NCI-H82 treated with DMSO at 0.1 percent for 48 hours (cell line): ENCODE results near the gene KRT34.
"Not testable (repeated sequence)": the region's sequence is repeated elsewhere in the genome, so short reads cannot be mapped to it uniquely, and the experiment has no call there.

Experiments
- DNase-seq: peaks from one replicate; lab custom pipeline; 2025; ENCODE audit not compliant: unreplicated experiment; lab: John Stamatoyannopoulos, UW

Gene KRT34

DNA sequence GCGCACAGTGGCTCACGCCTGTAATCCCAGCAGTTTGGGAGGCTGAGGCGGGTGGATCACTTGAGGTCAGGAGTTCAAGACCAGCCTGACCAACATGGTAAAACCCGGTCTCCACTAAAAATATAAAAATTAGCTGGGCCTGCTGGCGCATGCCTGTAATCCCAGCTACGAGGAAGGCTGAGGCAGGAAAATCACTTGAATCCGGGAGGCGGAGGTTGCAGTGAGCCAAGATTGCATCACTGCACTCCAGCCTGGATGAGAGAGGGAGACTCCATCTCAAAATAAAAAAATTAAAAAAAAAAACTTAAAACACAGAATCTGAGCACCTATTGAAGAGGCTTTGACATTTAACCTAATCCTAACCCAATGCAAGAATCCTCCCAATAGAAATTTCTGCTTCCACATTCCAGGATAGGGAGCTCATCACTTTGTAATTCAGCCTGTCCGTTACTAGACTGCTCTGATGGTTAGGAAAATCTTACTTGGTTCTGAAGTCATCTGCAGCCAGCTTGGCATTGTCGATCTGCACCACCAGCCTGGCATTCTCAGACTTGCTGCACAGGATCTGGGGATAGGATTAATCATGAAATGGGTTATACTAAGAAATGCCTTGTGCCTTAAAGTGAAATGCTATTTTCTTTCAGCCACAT lies 14.6 kb downstream of the KRT34 start:
- DNase-seq = no peak

DNA sequence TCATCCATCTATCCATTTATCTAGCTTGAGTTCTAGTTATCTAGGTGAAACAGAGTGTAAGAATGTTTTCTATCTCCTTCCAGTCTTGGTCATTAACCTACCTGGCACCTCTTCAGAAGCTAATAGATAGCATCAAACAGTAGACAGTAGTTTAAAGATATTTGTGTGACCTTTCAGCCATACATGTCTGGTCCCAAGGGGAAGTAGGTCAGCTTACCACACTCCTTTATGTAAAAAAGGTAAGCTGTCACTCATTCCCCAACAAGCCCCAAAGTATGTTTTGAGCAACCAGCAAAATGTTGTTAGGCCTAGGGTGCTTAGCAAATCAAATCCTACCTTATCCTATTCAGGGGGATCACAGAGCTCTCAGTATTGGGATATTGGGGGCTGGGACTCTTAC lies 16.0 kb downstream of the KRT34 start:
- DNase-seq = no peak

DNA sequence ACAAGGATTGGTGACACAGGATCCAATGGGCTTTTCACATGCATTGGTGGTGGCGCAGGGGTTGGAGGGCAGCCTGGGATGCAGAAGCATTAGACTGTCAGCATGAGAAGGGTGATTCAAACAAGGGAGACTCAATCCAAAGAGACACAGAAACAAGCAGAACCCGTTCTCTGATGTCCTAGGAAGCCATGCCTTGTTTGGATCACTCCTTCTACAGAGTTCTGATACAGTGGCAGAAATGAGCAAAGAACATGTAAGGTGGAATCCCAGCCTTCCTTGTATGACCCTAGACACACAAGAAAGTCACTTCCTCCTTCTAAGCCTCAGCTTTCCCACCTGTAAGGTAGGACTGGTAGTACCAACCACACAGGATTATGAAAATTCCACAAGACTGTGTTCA lies 18.2 kb downstream of the KRT34 start:
- DNase-seq = no peak

- DNase-seq = no peak
Measured at GRCh38 chr17:41360296-41360995, 21.7 kb downstream of the KRT34 start.

GRCh38 chr17:41354536-41354935 lies 27.6 kb downstream of the KRT34 start:
- no peak for DNase-seq

DNA sequence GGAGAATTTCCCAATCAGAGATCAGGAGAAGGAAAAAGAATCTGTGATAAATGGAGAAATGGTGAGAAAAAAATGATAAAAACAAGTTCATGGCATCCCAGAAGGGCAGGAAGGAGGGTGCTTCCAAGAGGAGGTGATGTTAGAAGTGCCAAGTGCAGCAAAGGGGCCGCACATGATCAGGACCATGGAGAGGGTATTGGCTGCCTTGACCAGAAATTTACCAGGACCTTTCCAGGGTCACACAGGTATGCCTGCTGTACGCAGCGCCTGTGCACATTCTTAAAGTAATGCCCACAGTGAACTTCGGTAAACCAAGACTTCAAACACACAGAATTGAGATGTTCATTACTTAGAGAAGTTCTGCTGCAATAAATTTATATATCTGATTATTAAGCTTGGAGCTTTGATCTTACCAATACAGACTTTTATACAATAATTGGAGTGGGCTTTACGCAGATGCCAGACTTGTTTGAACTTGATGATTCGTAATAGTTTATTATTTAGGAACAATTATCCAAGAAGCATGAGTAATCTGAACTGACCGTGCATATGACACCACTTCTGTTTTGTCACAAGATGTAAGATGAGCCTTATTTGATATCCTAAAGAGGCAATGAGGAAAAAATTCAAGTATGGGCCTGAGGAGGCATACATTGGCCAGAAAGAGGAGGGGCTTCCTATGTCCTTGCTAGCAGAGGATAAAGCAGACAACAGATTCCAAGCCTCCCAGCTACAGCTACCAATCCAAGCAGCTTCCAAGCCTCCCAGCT lies 29.3 kb downstream of the KRT34 start:
- no peak for DNase-seq

- no peak for DNase-seq
Measured at GRCh38 chr17:41351177-41351576, 30.9 kb downstream of the KRT34 start.

DNA sequence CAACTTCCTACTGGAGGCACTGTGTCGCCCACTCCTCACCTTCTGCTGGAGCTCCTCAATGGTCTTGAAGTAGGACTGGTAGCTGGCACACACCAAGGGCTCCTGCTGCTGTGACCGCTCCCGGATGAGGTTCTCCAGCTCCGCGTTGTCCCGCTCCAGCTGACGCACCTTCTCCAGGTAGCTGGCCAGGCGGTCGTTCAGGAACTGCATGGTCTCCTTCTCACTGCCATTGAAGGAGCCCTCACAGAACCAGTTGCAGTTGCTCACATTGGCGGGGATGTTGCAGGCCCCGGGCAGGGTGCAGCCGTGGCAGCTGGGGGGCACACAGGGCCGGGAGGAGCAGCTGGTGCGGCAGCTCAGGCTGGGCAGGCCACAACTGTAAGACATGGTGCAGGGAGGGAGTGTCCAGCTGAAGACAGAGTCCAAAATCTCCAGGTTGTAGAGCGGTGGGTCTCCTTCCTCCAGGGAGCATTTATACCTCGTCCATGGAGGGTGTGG lies 31.7 kb downstream of the KRT34 start, which contains the start of gene KRT33A:
TSS of gene KRT33A (minus strand) at position 448 of the 498 bp plus-strand sequence. CDS start at position 387, 61 bp downstream.
- not testable (repeated sequence) for DNase-seq

- DNase-seq = no peak
Measured at GRCh38 chr17:41347869-41348760, 34.0 kb downstream of the KRT34 start.

DNA sequence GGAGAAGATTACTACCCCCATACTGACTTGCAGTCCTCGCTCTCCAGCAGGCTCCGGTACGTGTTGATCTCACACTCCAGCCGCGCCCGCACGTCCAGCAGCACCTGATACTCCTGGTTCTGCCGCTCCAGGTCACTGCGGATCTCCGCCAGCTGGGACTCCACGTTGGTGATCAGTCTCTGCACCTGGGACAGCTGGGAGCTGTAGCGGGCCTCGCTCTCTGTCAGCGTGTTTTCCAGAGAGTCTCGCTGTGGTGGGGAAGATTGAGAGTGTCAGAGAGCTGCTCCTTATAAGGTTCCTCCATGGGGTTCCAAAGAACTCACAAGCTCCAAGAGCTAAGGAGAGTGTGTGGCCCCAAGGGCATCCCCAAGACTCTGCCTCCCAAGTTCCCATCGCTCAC lies 35.7 kb downstream of the KRT34 start:
- DNase-seq = not testable (repeated sequence)

DNA sequence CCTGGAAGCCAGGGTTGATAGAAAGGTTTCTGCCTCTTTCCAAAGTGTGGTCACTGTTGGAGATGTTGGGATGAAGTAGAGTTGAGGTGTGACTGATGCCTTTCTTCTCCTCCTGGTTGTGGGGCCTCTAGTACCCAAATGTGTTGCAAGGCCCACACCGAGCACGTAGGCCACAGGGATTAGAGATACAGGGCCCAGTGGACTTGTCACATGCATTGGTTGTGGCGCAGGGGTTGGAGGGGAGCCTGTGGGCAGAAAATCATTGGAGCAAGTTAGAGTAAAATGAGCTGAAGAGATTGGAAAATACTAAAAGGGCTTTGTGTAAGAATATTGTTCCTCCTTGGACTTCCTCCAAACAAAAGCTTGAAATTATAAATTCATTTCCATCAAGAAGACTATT lies 36.1 kb downstream of the KRT34 start:
- DNase-seq = no peak

DNA sequence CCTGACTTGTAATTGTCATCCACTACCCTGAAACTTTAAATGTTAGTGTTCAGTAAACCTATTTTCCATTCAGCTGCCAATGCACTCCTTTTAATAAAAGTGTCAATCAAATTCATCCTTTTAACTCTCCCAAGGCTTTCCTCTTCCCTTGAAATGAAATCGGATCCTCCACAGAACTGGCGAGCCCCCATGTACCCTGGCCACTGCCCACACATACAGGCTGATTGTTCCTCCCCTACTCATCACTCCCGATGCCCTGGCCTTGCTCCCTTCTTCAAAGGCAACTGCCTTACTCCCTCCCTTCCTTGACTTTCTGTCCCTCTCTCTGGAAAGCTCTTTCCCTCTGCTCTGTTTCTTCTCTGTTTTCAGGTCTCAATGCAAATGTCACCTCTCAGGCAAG lies 39.1 kb downstream of the KRT34 start:
- DNase-seq = no peak

- no peak for DNase-seq
Measured at GRCh38 chr17:41340934-41341861, 40.9 kb downstream of the KRT34 start.

GRCh38 chr17:41340494-41340893 lies 41.6 kb downstream of the KRT34 start:
- no peak for DNase-seq

GRCh38 chr17:41339571-41340172 lies 42.4 kb downstream of the KRT34 start:
- no peak for DNase-seq

DNA sequence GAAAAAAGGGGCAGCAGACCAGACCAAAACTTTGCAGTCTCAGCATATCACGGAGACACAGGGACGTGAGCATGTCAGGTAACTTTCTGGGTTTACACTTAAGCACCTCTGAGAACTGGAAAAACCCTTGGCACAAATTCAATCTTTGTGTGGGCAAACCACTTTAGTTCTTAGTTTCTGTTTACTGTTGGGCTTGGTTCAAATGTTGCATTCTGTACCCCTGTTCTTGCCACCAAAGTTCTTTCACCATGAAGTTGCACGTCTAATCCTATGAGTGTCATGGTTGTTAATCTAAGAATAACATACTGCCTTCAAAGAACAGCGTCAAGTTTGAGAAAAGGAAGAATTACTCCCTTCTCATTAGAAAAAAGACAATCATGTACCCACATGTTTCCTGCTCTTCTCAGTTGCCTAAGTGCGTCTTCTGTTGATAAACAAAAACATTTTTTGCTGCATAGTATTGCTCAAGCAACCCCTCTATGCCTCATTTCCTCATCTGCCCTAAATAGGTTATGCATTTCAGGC lies 43.1 kb downstream of the KRT34 start:
- DNase-seq = no peak

DNA sequence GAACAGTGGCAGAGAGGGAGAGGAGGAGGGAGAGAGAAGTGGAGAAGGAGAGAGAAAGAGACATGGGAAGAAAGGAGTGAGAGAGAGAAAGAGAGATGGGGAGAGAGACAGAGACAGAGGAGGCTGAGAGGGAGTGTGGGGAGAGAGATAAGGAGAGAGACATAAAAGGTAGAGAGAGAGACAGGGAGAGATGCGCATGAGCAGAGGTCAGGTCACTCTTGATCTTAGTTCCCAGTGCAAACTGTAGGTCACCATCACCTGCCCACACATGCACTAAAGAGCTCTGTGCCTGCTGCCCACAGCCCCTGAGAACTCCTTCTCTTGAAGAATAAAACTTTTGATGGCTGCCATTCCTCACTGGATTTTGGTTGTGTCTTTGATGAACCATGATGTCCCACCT lies 46.4 kb downstream of the KRT34 start:
- no peak for DNase-seq

DNA sequence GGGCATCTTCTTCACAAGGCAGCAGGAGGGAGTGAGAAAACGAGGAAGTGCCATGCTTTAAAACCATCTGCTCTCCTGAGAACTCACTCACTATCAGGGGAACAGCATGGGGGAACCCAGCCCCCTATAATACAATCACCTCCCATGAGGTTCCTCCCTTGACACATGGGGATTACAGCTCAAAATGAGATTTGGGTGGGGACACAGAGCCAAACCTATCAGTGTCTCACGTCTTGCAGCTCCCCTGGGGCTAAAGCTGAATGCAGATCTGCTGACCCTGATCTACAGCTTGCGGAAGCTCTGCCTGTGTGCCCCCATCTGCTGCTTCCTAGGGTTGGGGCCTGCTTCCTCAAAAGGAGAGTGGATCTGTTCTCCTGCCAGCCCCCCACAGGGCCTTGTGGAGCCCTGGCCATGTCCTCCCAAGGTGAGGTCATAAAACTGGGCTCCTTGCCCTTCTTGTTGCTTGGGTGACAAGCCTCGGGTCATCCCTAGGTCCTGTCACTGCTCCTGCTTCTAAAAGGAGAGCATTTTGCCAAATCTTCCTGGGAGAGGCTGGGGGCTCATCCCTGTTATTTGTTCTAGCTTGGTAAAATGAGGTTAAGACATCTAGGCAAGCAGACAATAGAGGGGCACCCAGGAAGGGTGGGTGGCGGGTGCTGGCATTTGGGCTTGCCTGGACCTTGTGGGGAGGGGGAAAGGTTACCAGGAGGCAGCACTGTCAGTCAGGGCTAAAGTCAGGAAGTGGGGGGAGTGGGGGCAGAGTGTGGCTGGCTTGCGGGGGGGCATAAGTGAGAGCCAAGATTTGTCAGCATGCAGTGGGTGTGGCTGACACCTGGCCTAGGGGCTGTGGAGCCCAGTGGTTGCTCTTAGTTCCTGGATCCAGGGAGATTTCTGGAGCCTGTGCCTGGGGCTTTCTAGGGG lies 47.5 kb downstream of the KRT34 start:
- no peak for DNase-seq
